Prostate gland (tissue), 2 donors: Measurements from ENCODE around the gene POTEC. TPM values are rescaled to one million over a fixed set of nuclear protein-coding genes. Genes with fewer than 3 reads are reported as not detected.
"Not testable (repeated sequence)": the region's sequence is repeated elsewhere in the genome, so short reads cannot be mapped to it uniquely, and the experiment has no call there.

ENCODE experiments used
- DNase-seq: peaks from one replicate; pipeline ENCODE4 v3.0.0-alpha.2; 2019; ENCODE audit warnings: low spot score
- H3K27ac ChIP-seq, 2 donors: fragments of 200-600 bp; sonication (generic); 2 replicates each; pipeline ENCODE4 v1.5.1; 2017 to 2019
- H3K27me3 ChIP-seq: fragments of 200-600 bp; sonication (generic); replicated peaks from 2 replicates; pipeline ENCODE4 v1.5.1; 2019; ENCODE audit not compliant: insufficient read depth
- H3K36me3 ChIP-seq, 2 donors: fragments of 200-600 bp; sonication (generic); 1 replicate in 1 of 2; 2 replicates in 1 of 2; pipeline versions ENCODE4 v1.5.1 to v1.8.1; 2017 to 2019
- H3K4me1 ChIP-seq: fragments of 200-600 bp; sonication (generic); replicated peaks from 2 replicates; pipeline ENCODE4 v1.5.1; 2019
- H3K4me3 ChIP-seq, 2 donors: fragments of 200-600 bp; sonication (generic); 2 replicates each; pipeline ENCODE4 v1.5.1; 2017 to 2019
- H3K9me3 ChIP-seq: fragments of 200-600 bp; sonication (generic); 2 replicates; pipeline ENCODE4 v1.5.1; 2017
- WGBS: methylation state at CpG from one replicate; pipeline ENCODE4 v1.1.5; 2018; 5-methylcytosine and 5-hydroxymethylcytosine counted together
- intact Hi-C: fragments of 100-400 bp; cut with DNase I; formaldehyde crosslinking; loops from one replicate; pipeline ENCODE4 v1.14.2; 2022
- small RNA-seq, 2 donors: library from RNA; depleted of rRNA; stranded (forward); fragments of <200 nt; gene quantifications; one replicate each; pipeline ENCODE3, GENCODE V24; 2016
- total RNA-seq, 2 donors: library from RNA; depleted of rRNA; stranded (reverse); fragments of >200 nt; gene quantifications; one replicate each; pipeline ENCODE4 v1.1.0, GENCODE V29; 2016

POTEC gene
- total RNA-seq, 2 donors from 2014 or later, result 6.5 TPM; not detected in 1

GRCh38 chr18:14475520-14475919 is 67.9 kb downstream of the POTEC start:
- H3K9me3 ChIP-seq, H3K4me3 ChIP-seq, H3K4me1 ChIP-seq, H3K27ac ChIP-seq, H3K36me3 ChIP-seq, intact Hi-C loops, H3K27me3 ChIP-seq, DNase-seq: not testable (repeated sequence)
- WGBS, result 97% methylated on average over 15 of the region's 15 CpGs

GRCh38 chr18:14474752-14475151 is 68.6 kb downstream of the POTEC start:
- H3K9me3 ChIP-seq, H3K36me3 ChIP-seq, H3K4me1 ChIP-seq, DNase-seq, intact Hi-C loops, H3K27ac ChIP-seq, H3K27me3 ChIP-seq, H3K4me3 ChIP-seq: not testable (repeated sequence)
- 97% methylated on average over 11 of the region's 22 CpGs for WGBS

GRCh38 chr18:14474007-14474720 is 69.2 kb downstream of the POTEC start:
- H3K36me3 ChIP-seq, H3K4me1 ChIP-seq, intact Hi-C loops, H3K4me3 ChIP-seq, H3K27me3 ChIP-seq, DNase-seq, H3K27ac ChIP-seq, H3K9me3 ChIP-seq: not testable (repeated sequence)
- 97% methylated on average over 26 of the region's 38 CpGs for WGBS

GRCh38 chr18:14473250-14474006 is 70.0 kb downstream of the POTEC start:
- H3K36me3 ChIP-seq, H3K27me3 ChIP-seq, H3K27ac ChIP-seq, DNase-seq, H3K4me1 ChIP-seq, H3K4me3 ChIP-seq, intact Hi-C loops, H3K9me3 ChIP-seq: not testable (repeated sequence)
- 95% methylated on average over 17 of the region's 23 CpGs for WGBS

- intact Hi-C loops, H3K4me1 ChIP-seq, H3K9me3 ChIP-seq, H3K4me3 ChIP-seq, H3K36me3 ChIP-seq, H3K27me3 ChIP-seq, DNase-seq, H3K27ac ChIP-seq: not testable (repeated sequence)
- 56% methylated on average over 3 of the region's 3 CpGs for WGBS
Measured at GRCh38 chr18:14471286-14471685, 72.1 kb downstream of the POTEC start.

GRCh38 chr18:14470446-14470845 is 73.0 kb downstream of the POTEC start:
- H3K36me3 ChIP-seq, H3K4me1 ChIP-seq, H3K9me3 ChIP-seq, H3K27me3 ChIP-seq, H3K27ac ChIP-seq, DNase-seq, H3K4me3 ChIP-seq, intact Hi-C loops: not testable (repeated sequence)
- 74% methylated on average over 3 of the region's 3 CpGs for WGBS

GRCh38 chr18:14470046-14470445 is 73.4 kb downstream of the POTEC start:
- H3K36me3 ChIP-seq, DNase-seq, H3K4me1 ChIP-seq, H3K9me3 ChIP-seq, H3K27ac ChIP-seq, intact Hi-C loops, H3K27me3 ChIP-seq, H3K4me3 ChIP-seq: not testable (repeated sequence)

- H3K36me3 ChIP-seq, H3K9me3 ChIP-seq, H3K4me1 ChIP-seq, H3K27ac ChIP-seq, intact Hi-C loops, DNase-seq, H3K4me3 ChIP-seq, H3K27me3 ChIP-seq: not testable (repeated sequence)
- 35% methylated on average over 1 of the region's 1 CpG for WGBS
Measured at GRCh38 chr18:14465989-14466388, 77.4 kb downstream of the POTEC start.

Small RNA genes lying within 50 kb of the gene (small RNA-seq; reads per million reads assigned to genes)
- 0 reads per million in 2 donors for gene RNU6-1021P

Other genes with a start within 250 kb of the POTEC start
- gene ANKRD30B, start 204.6 kb upstream of the POTEC start, total RNA-seq, result 1 to 10 TPM in 1 of 2 donors, not detected in 1; 2.5 TPM